ENCODE measurements around the gene PDGFB.

Gene PDGFB

DNA sequence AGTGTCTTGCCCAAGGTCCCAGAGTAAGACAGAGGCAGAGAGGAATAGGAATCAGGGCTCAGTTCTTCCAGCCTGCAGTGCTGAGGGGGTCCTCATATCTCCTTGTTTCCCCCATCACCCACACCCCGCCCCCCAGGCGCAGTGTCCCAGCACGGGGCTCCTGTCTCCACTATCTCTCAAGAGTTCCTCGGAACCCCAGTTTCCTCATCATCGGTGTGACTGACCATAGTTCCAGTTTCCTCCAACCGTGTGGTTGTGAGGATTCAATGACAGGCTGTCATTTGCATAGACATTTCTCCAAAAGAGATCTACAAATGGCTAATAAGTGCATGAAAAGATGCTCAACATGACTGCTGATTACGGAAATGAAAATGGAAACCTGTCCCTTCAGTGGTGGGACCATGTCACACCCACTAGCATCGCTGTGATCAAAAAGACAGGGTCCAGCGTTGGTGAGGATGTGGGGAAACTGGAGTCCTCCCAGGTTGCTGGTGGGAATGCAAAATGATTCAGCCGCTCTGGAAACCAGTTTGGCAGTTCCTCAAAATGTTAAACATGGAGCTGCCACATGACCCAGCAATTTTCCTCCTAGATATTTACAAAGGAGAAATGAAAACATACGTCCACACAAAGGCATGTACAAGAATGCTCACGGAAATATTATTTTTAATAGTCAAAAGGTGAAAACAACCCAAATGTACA is 31.8 kb upstream of the PDGFB start:
- no peak for DNase-seq

DNA sequence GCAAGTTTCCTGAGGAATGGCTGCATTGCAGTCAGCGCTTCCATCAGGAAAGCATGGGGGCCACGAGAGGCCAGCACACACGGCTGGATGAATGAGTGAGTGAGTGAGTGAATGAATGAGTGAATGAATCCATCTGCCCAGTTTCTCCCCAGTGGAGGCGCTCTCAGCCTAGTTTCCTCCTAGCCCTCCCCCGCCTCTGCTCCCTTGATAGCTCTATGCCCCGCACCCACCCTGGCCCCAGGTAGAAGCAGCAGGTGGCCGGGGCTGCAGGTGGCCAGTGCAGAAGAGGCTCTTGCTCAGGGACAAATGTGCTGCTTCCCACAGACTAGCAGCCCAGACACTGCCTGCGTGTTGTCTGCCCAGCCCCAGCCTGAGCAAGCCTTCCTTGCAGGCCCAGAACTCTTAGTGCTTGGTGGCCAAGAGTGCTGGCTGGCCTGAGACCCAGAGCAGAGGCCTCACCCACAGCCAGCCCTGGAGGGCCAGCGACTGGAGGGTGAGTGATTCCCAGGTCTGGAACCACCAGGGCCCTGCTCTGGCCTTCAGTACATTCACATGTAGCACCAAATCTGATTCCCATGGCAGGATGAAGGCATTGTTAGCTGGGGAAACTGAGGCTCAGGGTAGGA is 31.1 kb upstream of the PDGFB start:
- DNase-seq: no peak

DNA sequence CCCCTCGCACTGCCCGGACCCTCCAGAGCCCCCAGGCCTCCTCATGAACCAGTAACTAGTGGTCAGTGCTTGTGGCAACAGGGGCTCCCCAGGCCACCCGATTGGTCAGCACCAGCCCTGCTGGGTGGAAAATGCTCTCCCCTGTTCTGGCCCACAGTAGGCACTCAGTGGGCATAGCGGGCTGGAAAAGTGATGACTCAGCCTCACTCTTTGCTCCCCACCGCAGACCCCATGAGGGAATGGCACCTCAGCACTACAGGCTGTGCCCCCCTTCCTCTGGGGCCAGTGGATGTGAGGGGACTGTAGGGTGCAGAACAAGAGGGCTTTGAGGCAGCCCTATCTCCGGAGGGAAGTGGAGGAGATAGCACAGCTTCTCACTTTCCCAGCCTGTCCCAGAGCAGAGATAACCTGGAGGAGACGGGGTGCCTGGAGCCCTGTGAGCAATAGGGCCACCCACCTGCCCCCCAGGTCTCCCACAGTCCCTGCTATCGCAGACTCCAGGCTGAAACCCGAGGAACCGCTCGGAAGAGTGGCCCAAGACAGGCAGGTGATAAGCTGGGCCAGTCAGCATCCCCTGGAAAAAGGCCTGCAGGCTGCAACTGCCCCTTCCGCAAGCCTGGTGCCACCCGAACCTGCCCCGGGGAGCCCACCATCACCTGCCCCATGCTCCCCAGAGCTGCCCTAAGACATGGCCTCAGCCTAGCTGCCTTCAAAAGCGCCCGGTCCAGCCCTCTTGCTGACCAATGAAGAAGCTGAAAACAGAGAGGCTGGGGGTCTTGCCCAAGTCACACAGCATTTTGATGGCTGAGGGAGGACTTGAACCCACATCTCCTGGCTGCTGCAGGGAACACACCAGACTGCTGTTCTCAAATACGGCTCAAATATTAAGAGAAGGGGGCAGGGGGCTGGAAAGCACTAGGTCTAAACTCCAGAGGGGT is 29.4 kb upstream of the PDGFB start:
- DNase-seq: no peak

DNA sequence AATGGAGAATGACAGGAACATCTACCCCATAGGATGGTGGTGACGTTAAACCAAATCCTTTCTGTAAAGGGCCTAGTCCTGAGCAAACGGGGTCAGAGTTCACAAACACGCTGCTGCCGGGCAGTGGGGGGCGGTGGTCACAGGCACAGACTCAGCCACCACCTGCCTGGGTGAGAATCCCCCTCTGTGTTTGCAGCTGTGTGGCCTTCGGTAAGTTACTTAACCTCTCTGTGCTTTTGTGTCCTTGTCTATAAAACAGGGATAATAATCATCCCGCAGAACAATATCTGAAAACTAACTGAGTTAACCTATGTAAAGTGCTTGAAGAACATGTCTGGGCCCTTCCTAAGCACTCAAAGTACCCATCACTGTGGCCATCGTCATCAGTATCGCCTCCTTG is 26.0 kb upstream of the PDGFB start:
- no peak for DNase-seq

DNA sequence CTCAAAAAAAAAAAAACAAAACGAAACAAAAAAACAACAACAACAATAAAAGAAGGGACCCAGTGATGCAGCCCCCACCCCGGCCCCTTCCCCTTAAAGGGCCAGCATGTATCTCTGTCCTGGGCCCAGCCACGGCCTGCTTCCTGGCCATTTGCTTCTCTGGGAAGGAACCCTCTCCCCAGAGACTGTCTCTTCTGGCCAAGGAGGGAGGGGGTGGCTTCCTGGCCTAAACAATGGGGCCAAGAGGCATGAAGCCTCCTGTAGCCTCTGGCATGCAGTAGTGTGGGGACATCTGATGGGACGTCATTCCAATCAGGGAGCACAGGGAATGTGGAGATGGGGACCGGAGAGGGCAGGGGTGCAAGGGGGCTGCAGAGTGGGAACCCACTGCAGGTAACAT is 25.5 kb upstream of the PDGFB start:
- no peak for DNase-seq

DNA sequence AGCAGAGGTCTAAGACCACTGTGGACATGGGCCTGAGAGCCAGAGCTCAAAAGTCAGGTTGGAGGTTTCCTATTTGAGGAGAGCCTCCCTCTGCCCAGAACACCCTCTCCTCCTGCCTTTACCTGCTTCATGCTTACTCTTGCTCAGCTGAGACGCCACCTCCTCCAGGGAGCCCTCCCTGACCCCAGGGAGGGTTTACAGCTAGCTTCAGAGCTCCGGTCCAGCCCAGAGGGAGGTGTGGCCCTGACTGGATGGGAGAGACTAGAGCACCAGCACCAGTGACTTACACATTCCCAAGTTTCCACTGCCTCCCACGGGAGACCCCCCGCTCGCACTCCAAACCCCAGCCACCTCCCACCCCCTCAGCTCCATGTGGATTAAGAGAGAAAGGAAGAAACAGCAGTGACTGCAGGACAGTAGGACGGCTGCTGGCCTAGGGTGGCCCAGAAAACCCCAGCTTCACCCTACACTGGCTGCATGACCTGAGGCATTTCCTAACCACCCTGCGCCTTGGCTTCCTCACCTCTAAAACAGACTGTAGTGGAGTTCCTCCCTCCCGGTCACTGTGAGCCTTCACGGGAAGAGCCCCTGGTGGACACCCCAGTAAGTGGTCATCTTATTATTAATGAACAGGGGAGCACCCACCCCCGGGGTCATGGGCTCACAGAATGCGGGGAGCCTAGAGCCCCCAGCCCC is 24.5 kb upstream of the PDGFB start:
- no peak for DNase-seq

DNA sequence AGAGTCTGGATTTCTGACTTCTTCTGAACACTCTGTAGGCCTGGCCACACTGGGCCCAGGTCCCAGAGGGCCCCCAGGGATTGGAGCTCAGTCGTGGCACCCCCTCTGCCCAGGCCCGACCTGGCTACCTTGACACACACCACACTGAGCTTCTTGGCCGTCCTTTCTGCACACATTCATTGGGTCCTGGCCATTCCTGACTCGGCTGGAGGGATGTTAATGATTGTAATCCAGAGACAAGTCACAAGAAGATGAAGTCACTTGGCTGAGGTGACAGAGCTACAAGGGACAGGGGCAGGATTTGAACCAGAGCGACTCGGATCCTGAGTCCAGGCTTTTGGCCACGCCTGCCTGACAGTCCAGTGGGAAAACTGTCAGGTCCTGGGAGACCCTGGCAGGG is 23.9 kb upstream of the PDGFB start:
- no peak for DNase-seq

DNA sequence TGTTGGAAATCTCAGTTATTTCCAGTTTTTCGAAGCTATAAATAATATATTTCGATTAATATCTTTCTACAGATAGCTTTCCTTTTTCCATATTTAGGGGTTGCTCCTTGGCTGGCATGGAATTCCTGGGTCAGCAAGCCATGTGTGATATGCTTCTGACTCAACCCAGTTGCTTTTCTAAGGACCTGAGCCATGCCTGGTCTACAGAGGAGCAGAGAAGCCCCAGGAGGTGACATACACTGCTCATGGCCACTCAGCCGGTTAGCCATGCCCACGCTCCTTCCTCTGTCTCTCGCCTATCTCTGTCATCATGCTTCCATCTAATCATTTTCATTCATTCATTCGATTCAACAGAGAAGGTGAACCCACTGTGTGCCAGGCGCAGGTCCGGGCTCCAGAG is 23.2 kb upstream of the PDGFB start:
- DNase-seq: no peak

DNA sequence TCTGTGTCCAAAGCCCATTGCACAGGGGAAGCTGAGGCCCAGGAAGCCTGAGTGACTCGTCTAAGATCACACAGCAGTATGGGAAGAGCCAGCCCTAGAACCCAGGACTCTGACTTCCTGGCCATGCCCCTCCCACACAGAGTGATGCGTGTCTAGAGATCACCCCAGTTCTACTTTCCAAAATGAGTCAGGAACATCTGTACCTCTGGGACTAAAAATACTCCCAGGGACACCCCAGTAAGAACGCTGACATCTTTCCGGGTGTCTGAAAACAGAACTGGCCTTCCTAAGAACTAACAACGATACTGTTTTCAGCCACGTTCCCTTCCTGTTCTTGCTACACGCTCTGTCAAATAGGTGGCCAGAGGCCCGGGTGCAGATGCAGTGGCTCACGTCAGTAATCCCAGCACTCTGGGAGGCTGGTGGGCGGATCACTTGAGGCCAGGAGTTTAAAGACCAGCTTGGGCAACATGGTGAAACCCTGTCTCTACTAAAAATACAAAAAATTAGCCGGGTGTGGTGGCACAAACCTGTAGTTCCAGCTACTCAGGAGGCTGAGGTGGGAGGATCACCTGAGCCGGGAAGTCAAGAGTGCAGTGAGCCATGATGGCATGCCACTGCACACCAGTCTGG is 21.7 kb upstream of the PDGFB start:
- DNase-seq: no peak

DNA sequence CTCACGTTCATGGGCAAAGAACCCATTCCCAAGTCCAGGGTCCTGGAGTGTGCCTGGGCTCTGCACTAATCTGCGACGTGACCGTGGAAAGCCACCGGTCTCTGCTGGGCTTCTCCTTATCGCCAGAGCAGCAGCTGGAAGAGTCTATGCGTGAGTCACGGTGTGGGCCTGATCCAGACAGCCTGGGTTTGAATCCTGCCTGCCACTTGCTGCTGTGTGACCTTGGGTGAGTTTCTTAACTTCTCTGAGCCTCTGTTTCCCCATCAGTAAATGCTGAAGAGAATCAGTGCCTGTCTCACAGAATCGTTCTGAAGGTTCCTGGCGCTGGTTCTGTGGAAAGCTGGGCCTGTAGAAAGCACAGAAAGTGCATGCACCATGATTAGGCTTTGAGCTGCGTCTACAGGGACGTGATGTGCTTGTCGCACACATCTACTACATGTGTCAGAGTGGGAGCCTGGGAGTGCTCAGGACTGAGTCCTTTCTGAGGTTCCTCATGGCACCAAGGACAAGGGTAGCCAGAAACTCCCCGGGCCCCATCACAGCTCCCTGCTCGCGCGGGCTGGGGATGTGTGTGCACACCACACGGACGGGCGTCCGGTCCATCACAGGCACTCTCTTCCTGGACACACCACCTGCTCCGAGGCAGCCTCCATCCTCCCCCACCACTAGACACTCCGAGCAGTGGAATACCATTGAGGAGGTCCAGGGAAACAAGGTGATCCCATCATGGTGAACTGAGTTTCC is 20.5 kb upstream of the PDGFB start:
- no peak for DNase-seq

DNA sequence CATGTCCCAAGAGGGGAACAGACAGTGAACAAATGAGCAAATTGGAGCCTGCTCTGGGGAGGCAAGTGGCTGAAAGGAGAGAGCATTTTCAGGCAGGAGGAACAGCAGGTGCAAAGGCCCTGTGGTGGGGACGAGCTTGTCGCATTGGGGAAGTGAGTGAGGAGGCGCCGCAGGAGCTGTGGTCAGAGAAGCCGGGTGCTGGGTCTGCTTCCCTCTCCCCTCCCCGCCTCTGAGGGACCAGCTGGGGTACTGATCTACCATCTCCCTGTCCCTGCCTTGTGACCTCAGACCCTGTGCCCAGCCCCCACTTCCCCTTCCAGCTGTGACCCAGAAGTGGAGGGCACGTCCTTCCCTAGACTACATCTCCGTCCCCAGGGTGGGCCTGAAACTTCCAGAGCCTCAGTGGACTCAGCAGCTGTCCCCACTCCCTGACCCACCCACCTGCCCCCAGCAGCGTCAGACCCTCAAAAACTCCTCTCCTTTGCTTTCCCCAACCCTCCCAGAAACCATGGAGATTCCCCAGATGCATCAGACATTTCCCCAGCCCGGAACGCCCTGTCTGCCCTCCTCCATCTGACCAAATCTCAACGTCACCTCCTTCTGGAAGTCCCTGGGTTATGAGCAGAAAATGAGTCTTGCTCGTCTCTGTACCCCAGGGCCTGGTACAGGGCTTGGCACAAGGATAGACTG is 19.7 kb upstream of the PDGFB start:
- no peak for DNase-seq

DNA sequence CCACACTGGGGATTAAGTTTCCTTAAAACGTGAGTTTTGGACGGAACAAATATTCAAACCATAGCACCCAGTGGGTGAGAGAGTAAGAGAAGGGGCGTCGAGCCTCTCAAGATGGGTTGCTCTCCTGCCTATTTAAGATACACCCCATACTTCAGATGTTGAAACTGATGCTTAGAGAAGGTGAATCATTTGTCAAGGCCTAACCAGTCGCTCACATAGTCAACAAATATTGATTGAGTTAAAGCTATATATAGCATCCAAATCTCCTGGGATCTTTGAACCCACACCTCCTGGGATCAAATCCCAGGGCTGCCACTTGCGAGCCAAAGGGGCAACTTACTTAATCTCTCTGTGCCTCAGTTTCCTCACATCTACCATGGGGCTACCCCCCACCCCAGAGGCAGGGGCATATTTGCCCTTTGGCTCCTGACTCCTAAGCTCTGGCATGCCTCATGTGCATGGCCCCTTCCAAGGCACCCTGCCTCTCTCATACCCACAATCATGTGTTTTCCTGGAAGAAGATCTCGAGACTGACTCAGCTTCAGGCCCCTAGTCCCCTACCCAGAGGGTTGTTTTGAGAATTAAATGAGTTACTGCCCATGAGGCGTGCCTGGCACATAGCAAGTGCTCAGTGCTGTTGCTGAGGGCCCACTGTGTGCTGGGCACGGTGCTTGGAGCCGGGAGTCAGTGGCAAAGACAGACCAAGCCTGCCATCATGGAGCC is 19.0 kb upstream of the PDGFB start:
- DNase-seq: no peak

DNA sequence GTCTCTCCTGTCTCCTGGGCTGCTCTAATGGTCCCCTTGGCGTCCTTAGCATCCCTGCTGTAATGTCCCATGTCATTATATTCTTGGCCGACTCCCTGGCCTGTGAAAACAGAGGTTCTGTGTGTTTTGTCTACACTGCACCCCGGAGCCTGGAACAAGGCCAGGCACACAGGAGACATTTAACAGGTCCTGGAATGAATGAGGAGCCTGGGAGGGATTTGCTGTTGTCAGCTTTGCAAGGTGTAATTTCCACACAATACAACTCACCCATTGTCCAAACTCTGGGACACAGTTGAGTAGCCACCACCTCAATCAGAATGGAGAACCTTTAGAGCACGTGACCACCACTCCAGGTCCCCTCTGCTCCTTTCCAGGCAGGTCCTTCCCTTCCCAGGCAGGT is 14.9 kb upstream of the PDGFB start:
- DNase-seq: no peak

DNA sequence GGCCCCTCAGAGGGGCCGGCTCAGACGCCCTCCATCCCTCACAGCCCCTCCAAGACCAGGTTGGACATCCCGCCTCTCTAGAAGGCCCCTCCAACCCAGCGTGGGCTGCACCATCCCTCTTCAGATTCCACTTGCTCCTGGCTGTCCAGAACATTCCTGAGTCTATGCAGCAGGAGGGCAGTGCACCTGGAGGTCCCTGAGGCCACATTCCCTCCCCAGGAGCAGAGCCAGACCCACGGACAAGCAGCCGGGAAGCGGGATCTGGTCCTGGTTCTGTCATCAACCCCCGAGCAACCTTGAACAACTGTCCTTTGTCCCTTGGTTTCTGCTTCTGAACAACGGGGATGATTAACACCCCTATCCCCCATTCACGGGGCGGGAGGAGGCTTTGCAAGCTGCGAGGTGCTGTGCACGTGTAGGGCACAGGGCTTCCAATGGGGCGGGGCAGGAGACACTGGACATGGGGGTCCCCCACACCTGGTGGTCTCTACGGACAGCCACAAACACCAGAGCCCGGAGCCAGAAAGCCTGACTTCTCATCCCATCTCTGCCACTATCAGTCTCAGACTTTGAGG is 13.2 kb upstream of the PDGFB start:
- no peak for DNase-seq

DNA sequence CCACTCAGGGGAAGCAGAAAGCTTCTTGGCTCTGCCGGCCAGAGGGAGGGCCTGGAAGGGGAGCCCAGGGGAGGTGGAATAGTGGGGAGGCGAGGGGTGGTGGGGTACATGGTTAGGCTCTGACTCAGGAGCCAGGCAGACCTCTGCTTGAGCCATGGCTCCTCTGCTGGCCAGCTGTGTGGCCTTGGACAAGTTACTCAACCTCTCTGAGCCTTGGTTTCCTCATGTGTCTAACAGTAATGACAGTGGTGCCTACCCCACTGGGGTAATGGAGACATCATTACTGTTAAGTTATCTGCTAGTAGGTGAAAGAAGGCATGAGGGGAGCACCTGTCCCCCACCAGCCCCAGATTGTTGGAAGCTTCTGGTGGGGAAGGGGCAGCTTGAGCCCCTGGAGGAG is 12.2 kb upstream of the PDGFB start:
- no peak for DNase-seq

DNA sequence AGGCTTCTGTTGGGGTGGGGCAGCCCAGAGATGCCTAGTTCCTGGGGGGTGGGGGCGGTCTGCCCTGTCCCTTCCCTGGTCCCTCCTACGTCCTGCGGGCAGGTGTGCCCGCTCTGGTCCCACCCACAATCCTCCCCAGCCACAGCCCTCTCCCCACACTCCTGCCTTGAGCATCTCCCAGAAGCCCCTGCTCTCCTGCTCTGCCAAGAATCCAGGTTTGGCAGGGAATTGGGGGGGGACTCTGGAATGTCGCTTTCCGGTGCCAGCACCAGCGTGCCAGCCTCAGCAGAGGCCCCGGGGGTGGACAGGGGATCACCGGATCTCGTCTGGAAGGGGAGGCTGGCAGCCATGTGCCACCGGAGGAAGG is 11.4 kb upstream of the PDGFB start:
- no peak for DNase-seq

DNA sequence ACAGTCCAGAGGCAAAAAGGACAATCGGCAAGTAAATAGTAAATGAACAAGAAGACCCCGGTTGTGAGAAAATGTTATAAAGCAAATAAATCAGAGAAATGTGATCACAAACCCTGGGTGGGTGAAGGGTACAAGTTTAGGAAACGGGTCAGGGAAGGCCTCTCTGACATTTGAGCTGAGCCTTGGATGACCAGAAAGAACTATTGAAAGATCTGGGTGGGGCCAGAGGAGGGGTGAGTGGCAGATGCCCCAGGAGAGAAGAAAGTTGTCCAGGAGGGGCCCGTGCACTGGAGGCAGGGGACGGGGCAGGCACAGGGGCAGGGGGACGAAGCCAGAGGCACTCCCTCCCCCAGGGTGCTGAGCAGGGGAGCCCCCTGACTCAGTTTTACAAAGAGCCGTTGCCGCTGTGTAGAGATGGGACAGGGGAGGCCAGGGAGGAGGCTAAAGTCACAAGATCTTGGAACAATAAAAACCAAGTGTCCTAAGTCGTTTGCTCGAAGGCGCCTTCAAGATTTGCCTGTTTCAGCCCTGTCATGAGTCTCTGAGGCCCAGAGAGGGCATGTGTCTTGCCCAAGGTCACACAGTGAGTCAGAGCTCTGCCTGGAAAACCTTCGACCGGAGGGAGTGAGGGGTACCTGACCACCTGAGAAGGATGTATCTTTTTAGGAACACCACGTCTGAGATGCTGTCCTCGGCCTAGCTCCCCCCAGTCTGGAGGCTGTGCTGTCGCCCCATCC is 10.8 kb upstream of the PDGFB start:
- DNase-seq: no peak

DNA sequence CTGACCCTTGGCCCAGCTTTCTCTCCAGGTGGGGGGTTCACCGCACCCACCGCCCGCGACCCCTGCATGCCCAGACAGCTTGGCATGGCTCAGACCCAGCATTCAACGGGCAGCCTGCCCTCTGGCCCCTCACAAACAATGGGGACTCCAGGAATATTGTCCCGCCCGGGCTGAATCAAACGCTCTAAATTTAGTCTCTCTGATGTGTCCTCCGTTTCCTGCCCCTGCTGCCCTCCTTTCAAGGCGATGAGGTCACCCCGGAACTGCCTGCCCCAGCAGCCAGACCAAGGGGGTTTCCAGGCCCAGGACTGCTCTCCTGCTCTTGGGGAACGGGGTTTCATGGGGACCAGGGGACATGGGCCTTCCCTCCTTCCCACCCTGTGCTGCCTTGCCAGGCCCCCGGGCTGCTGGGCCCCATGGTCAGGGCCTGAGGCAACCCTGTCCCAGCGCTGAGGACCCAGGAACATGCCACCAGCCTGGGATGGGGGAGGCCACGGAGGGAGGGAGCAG is 10.1 kb upstream of the PDGFB start:
- DNase-seq: no peak

DNA sequence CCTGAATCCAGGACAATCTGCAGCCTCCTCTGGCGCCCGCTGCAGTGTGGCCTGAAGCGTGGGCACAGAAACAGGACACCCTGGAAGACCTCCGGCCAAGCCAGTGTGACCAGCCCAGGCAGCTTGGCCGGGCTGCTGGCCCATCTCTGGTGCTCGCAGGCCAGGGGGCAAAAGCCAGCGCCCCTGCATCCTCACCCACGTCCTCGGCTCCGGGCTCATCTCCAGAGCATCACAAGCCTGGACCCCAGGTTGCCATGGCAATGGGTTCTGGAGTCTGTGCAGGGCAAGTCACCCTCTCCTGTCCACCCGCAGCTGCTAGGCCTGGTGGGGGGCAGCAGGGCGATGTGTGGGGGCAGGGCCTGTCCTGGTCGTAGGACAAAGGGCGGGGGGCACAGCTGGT is 9.3 kb upstream of the PDGFB start:
- no peak for DNase-seq
